HepG2 (cell line): Measurements from ENCODE around the gene MED12L. TPM values are rescaled to one million over a fixed set of nuclear protein-coding genes. Genes with fewer than 3 reads are reported as not detected.

Experiments
- ATAC-seq: fragments of 200-7000 bp; cut with Tn5 transposase; 3 replicates; pipeline ENCODE4 v1.9.1; 2020; ENCODE audit warnings: mild to moderate bottlenecking, moderate library complexity
- BruUV-seq: library from RNA; stranded (reverse); fragments of 400-500 nt; replicated peaks from 2 replicates; lab custom pipeline; 2021; lab: Mats Ljungman, UMichigan
- CTCF ChIA-PET: fragments of 300-600 bp; formaldehyde crosslinking; extraction: SDS; loops from one replicate; lab custom pipeline; 2021; ENCODE audit warnings: low total read pairs, inconsistent platforms, low intra/inter-chr PET ratio; lab: Yijun Ruan, JAX
- POLR2A ChIA-PET: fragments of 350-600 bp; sonication (Branson Sonifier 250); formaldehyde crosslinking; loops from one replicate; lab custom pipeline; 2020; ENCODE audit warnings: antibody characterized with exemption, inconsistent platforms; lab: Yijun Ruan, JAX
- DNase-seq: peaks from one replicate; pipeline ENCODE4 v3.0.0-alpha.2; 2015; ENCODE audit warnings: low spot score
- FAIRE-seq: peaks from 3 replicates; lab custom pipeline; 2011; peaks lifted over from hg19 to GRCh38; lab: Jason Lieb, UNC
- H2AFZ ChIP-seq: one replicate; pipeline ENCODE4 v1.6.1; 2011; ENCODE audit warnings: low read length, inconsistent platforms
- H3K27ac ChIP-seq: fragments of 300-600 bp; 3 replicates; pipeline ENCODE4 v1.8.0; 2011; ENCODE audit warnings: mixed run types, mild to moderate bottlenecking, mixed read lengths, low read length, inconsistent platforms; ENCODE audit not compliant: insufficient read depth; ENCODE audit errors: extremely low read length
- H3K27me3 ChIP-seq, 2 experiments: fragments of 200-600 bp in 1 of 2; 2 replicates in 1 of 2; 3 replicates in 1 of 2; pipeline versions ENCODE4 v1.6.0 to v1.8.0; 2011; ENCODE audit warnings: low read length in 2 of 2, mild to moderate bottlenecking in 2 of 2, moderate library complexity in 2 of 2, inconsistent platforms in 1 of 2; ENCODE audit not compliant: insufficient read depth in 2 of 2, control insufficient read depth in 1 of 2
- H3K36me3 ChIP-seq, 2 experiments: fragments of 200-600 bp in 1 of 2; replicated peaks in 1 of 2; 2 replicates in 1 of 2; 3 replicates in 1 of 2; pipeline versions ENCODE4 v1.5.1 to v1.8.0; 2011; ENCODE audit warnings: low read length in 2 of 2, inconsistent platforms in 1 of 2; ENCODE audit not compliant: insufficient read depth in 2 of 2, control insufficient read depth in 1 of 2
- H3K4me1 ChIP-seq: 2 replicates; pipeline ENCODE4 v1.5.1; 2012; ENCODE audit warnings: low read length, inconsistent platforms; ENCODE audit not compliant: insufficient read depth
- H3K4me2 ChIP-seq: 2 replicates; pipeline ENCODE4 v1.6.0; 2011; ENCODE audit warnings: low read depth, low read length, inconsistent platforms
- H3K4me3 ChIP-seq, 3 experiments: fragments of 200-600 bp in 1 of 3; sonication (generic), shearing (Covaris generic) in 1 of 3; replicated peaks in 1 of 3; 2 replicates each; pipeline ENCODE4 v1.5.1; 2011 to 2016; ENCODE audit warnings: low read length in 3 of 3, inconsistent platforms in 2 of 3, low read depth in 2 of 3, mild to moderate bottlenecking in 2 of 3, control low read depth in 1 of 3, mixed read lengths in 1 of 3; ENCODE audit not compliant: insufficient read depth in 1 of 3
- H3K79me2 ChIP-seq: one replicate; pipeline ENCODE4 v1.6.1; 2011; ENCODE audit warnings: low read length, inconsistent platforms; ENCODE audit not compliant: insufficient read depth
- H3K9ac ChIP-seq: 2 replicates; pipeline ENCODE4 v1.6.0; 2011; ENCODE audit warnings: mild to moderate bottlenecking, low read depth, low read length, inconsistent platforms; ENCODE audit not compliant: insufficient read depth
- H3K9me3 ChIP-seq: 2 replicates; pipeline ENCODE4 v1.5.1; 2012; ENCODE audit warnings: mild to moderate bottlenecking, low read length
- H4K20me1 ChIP-seq: 2 replicates; pipeline ENCODE4 v1.6.0; 2011; ENCODE audit warnings: inconsistent platforms, mild to moderate bottlenecking, low read length, moderate library complexity; ENCODE audit not compliant: insufficient read depth
- AGO2 ChIP-seq: fragments of 200-400 bp; formaldehyde crosslinking; optimal IDR thresholded peaks from 2 replicates; pipeline ENCODE3; 2017; ENCODE audit warnings: mild to moderate bottlenecking, low read depth, low read length, moderate library complexity
- GABPB1 ChIP-seq: IDR thresholded peaks from 2 replicates; pipeline ENCODE4 v1.6.1; 2016; ENCODE audit warnings: mild to moderate bottlenecking, missing genetic modification reagents, moderate library complexity, missing compliant biosample characterization
- KAT8 ChIP-seq: IDR thresholded peaks from 2 replicates; pipeline ENCODE4 v1.6.1; 2016; ENCODE audit warnings: missing genetic modification reagents, missing compliant biosample characterization
- PRMT3 ChIP-seq: sonication (generic); formaldehyde crosslinking; IDR thresholded peaks from 2 replicates; pipeline ENCODE4 v1.8.1; 2022; ENCODE audit warnings: low read depth, mild to moderate bottlenecking, moderate library complexity, missing genetic modification reagents, borderline replicate concordance
- SMARCE1 ChIP-seq: fragments of 450-650 bp; IDR thresholded peaks from 2 replicates; pipeline ENCODE4 v1.6.1; 2017; ENCODE audit warnings: borderline replicate concordance
- THYN1 ChIP-seq: sonication (generic); formaldehyde crosslinking; IDR thresholded peaks from 2 replicates; pipeline ENCODE4 v1.8.1; 2023; ENCODE audit warnings: low read depth, mild to moderate bottlenecking, moderate library complexity, missing genetic modification reagents, borderline replicate concordance
- ZNF10 ChIP-seq: sonication (generic); formaldehyde crosslinking; IDR thresholded peaks from 2 replicates; pipeline ENCODE4 v1.4.0; 2020; ENCODE audit warnings: mild to moderate bottlenecking, low read depth, missing genetic modification reagents, borderline replicate concordance
- WGBS: methylation state at CpG from one replicate; pipeline ENCODE4 v1.1.6; 2017; ENCODE audit warnings: low lambda C conversion rate; 5-methylcytosine and 5-hydroxymethylcytosine counted together
- in situ Hi-C: cut with HindIII; loops from 2 replicates; pipeline ENCODE4 v1.10.0; 2017; ENCODE audit warnings: low pct_unique_long_range_greater_than_20kb; ENCODE audit not compliant: extremely low pct_ligation_motif_present
- intact Hi-C: fragments of 100-400 bp; cut with micrococcal nuclease; formaldehyde crosslinking; loops from one replicate; pipeline ENCODE4 v1.10.0; 2022; ENCODE audit not compliant: unreplicated experiment
- polyA plus RNA-seq, 8 experiments: library from polyadenylated mRNA; depleted of rRNA in 3 of 8; stranded (reverse) in 7 of 8; unstranded in 1 of 8; fragments of >200 nt; fragmentation: Illumina TruSeq in 4 of 8; extraction: Trizol in 4 of 8; gene quantifications; 2 replicates each; pipeline versions ENCODE4 v1.2.1 to v1.2.3, GENCODE V29; 2011 to 2016; ENCODE audit warnings: low read depth in 4 of 8, missing spikeins in 1 of 8, mixed read lengths in 1 of 8; ENCODE audit not compliant: insufficient read depth in 1 of 8
- total RNA-seq, 5 experiments: library from RNA; depleted of rRNA; stranded (reverse); fragments of >200 nt; fragmentation: Illumina TruSeq; extraction: Trizol; gene quantifications; 2 replicates each; pipeline ENCODE4 v1.2.3, GENCODE V29; 2016; ENCODE audit warnings: low read depth in 1 of 5
- TF ChIP-seq, protein P1 (sequence below): sonication (generic); formaldehyde crosslinking; IDR thresholded peaks from 2 replicates; pipeline ENCODE4 v1.8.0; 2022; ENCODE audit warnings: mild to moderate bottlenecking, missing genetic modification reagents; ENCODE audit not compliant: insufficient replicate concordance
- TF ChIP-seq, protein P2 (sequence below): sonication (generic); formaldehyde crosslinking; IDR thresholded peaks from 2 replicates; pipeline ENCODE4 v1.8.1; 2023; ENCODE audit warnings: mild to moderate bottlenecking, moderate library complexity, missing genetic modification reagents
- TF ChIP-seq, protein P3 (sequence below): sonication (generic); formaldehyde crosslinking; IDR thresholded peaks from 2 replicates; pipeline ENCODE4 v1.5.0; 2020; ENCODE audit warnings: missing genetic modification reagents, mild to moderate bottlenecking, borderline replicate concordance

MED12L gene
- total and polyA plus RNA-seq, 2 of the 13 experiments (the other 11 are each of a cell fraction or from before 2014, with no cell fraction given): 0.07 to 0.64 TPM

DNA sequence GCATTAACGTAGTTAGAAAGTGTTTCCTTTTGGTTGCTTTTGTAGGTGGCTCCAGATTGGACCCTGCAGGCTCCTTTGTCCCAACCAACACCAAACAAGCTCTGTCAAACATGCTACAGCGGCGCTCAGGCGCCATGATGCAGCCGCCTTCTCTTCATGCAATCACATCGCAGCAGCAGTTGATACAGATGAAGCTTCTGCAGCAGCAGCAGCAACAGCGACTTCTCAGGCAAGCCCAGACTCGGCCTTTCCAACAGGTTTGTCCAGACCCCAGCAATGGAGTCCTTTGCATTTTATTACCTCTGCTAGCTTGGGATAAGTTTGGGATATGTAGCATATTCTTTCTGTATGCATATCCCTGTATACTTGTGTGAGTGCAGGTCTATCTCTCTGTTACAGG, 309.1 kb downstream of the MED12L start:
- CTCF ChIA-PET: no interaction called here
- Histone ChIP-seq H3K4me2 (no peak overlapping the region), H3K4me3 (no peak overlapping the region), H3K9ac (no peak overlapping the region), H3K27ac (no peak overlapping the region), H3K27me3 (no peaks in the 10 kb centered on the region), H2AFZ (no peak overlapping the region), H3K9me3 (no peaks in the 10 kb centered on the region), H3K4me1 (no peaks in the 10 kb centered on the region), H4K20me1 (no peaks in the 10 kb centered on the region), H3K79me2 (no peaks in the 10 kb centered on the region), H3K36me3 (no peaks in the 10 kb centered on the region)
- intact Hi-C loops: no loop called here
- BruUV-seq: no TSS peak
- TF ChIP-seq THYN1 (CRISPR knock-in tag) (no peak), ZNF10 (CRISPR knock-in tag) (no peak), AGO2 (no peak), KAT8 (no peak), PRMT3 (CRISPR knock-in tag) (no peak), GABPB1 (CRISPR knock-in tag) (no peak), SMARCE1 (no peak)
- TF ChIP-seq, protein P1, sequence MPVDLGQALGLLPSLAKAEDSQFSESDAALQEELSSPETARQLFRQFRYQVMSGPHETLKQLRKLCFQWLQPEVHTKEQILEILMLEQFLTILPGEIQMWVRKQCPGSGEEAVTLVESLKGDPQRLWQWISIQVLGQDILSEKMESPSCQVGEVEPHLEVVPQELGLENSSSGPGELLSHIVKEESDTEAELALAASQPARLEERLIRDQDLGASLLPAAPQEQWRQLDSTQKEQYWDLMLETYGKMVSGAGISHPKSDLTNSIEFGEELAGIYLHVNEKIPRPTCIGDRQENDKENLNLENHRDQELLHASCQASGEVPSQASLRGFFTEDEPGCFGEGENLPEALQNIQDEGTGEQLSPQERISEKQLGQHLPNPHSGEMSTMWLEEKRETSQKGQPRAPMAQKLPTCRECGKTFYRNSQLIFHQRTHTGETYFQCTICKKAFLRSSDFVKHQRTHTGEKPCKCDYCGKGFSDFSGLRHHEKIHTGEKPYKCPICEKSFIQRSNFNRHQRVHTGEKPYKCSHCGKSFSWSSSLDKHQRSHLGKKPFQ (CRISPR knock-in tag): no peak
- TF ChIP-seq, protein P2, sequence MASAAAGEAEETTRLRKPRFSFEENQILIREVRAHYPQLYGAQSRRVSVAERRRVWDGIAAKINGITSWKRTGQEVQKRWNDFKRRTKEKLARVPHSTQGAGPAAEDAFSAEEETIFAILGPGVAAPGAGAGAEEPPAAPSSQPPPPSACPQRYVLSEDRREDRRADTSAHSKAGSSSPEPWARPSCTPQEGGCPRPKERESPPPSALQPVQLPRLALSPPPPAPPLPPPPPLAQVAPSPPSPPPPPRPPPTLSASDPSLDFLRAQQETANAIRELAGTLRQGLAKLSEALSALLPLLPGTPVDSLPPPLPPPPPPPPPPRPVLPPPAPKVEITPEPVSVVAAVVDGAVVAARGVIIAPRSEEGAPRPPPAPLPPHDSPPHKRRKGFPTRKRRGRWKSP (CRISPR knock-in tag): no peak
- TF ChIP-seq, protein P3, sequence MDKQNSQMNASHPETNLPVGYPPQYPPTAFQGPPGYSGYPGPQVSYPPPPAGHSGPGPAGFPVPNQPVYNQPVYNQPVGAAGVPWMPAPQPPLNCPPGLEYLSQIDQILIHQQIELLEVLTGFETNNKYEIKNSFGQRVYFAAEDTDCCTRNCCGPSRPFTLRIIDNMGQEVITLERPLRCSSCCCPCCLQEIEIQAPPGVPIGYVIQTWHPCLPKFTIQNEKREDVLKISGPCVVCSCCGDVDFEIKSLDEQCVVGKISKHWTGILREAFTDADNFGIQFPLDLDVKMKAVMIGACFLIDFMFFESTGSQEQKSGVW (CRISPR knock-in tag): no peak
- in situ Hi-C loops: no loop called here
- FAIRE-seq: no peak
- POLR2A ChIA-PET: no interaction called here
- DNase-seq: no peak
- 48% methylated on average over 7 of the region's 8 CpGs for WGBS
- ATAC-seq: no peak
